Stimulated activated CD4-positive, alpha-beta T cell treated with anti-CD3 and anti-CD28 coated beads, TNF-alpha, amount 100 ng/mL, for 48 hours (primary cell): Measurements from ENCODE around the gene MIEF1.

Experiments used
- DNase-seq, 3 donors: peaks; one replicate each; pipeline ENCODE4 v3.0.0-alpha.2; 2020; ENCODE audit warnings: low read depth in 3 of 3

MIEF1 gene

DNA sequence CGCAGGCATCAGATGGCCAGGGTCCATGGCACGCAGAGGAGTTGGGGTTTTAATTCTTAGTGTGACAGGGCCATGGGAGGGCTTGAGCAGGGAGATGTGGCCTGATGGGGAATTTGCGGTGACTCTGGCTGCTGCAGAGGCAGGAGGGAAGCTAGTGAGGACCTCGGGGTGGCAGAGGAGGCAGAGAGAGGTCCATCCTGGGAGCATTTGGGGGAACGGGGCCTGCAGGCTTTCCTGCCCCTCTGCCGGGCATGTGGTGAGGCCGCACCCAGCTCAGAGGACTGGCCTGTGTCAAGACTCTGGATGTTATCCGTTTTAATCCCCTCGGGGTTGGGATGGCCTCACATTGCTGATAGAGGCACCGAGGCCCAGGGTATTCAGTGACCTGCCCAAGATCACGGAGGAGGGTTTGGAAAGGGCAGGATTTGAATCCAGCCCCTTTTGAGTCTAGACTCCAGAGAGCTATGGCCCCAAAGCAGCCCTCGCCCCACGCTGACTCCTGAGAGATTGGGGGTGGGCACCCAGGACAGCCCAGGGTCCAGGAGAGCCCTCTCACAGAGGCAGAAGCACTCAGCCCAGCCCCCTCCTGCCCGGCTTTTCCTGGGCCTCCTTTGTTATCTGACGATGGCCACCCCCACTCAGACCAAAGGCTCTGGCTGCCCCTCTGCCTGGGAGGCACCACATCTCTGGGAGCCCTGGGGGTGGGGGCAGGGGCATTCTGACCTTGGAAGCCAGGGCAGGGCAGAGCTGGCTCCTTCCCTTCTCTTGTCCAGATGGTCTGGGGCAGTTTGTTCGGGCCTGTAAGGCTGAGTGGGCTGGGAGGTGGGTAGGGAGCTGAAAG is 31.4 kb upstream of the MIEF1 start:
- DNase-seq = no peak

DNA sequence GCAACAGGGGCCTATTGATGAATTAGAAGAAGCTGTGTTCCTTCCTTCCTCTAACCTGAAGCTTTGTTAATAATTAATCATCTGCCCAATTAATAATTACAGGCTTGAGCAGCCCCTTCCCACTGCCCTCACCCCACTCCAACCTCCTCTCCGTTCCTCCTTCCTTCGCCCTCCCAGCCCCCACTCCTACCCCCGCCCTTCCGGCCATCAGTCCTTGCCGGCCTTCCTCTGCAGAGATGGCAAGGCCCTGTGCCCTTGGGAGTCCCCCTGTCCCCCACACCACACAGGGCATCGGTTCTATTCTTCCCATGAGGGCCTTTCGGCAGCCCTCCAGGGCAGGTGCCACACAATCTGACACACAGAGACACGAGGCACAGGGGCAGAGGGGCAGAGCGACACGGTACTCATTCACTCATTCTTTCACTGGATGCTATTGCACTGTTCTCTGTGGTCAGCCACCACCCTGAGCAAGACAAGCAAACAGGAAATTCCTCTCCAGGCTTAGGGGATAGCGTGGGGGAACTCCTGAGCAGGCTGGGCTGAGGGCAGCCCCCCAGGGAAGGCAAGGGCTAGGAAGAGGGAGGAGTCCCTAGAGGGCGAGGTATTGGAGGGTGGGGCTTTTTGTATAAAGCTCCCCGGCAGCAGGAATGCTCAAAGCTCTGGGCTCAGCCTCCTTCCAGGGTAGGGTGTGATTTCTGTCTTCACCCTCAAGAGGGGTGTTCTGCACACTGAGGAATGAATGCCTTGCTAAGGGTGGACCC is 30.5 kb upstream of the MIEF1 start:
- DNase-seq = no peak

DNA sequence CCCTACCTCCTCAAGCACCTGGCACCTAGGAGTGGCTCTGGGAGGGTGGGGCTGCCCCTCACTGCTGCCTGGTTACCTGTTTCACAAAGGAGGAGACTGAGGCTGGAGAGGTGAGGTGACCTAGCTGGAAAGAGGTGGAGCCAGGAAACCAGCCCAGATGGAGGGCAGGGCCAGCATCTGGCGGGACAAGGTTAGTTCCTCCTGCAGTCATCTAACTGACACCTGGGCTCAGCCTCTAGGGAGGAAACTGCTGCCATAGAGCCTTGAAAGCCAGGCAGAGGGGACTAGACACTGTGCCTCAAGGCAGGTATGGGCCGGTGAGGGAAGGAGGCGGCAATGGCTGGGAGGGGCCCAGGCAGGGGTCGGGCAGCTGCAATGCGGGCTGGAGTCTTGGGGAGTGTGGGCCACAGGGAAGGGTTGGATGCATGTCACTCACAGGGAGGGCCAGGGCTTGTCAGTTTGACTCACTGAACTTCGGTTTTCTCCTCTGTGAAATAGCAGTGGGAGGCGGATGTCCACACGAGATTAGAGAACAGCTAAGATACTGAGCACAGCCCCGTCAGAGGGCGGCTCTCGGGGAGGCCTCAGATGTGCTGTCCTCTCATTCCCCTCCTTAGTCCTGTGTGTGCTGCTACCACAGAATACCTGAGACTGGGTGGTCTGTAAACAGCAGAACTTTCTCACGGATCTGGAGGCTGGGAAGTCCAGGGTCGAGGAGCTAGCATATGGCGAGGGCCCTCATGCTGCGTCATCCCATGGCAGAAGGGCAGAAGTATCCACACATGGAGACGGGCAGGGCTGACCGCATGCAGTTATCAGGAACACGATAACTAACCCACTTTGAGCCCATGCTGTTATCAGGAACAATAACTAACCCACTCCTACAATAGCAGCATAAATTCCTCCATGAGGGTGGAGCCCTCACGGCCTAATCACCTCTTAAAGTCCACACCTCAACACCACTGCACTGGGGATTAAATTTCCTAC is 29.2 kb upstream of the MIEF1 start:
- no peak for DNase-seq

DNA sequence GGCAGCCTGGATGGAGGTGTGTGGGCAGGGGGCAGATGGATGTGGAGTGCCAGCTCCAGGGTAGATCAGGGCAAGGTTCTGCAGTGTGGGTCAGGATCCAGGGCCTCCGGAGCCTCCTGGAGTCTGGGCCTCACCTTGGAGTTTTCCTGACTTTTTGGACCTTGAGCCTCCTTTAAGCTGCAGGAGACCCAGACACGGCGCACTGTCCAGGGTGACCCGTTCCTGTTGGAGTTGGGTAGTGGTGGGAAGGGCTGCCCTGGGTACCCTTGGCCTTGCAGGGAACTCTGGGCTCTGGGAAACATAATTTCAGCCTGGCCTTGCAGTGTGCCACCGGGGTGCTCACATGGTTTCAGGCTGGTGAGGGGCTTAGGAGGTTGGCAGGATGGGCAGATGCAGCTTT is 28.2 kb upstream of the MIEF1 start:
- DNase-seq = no peak

DNA sequence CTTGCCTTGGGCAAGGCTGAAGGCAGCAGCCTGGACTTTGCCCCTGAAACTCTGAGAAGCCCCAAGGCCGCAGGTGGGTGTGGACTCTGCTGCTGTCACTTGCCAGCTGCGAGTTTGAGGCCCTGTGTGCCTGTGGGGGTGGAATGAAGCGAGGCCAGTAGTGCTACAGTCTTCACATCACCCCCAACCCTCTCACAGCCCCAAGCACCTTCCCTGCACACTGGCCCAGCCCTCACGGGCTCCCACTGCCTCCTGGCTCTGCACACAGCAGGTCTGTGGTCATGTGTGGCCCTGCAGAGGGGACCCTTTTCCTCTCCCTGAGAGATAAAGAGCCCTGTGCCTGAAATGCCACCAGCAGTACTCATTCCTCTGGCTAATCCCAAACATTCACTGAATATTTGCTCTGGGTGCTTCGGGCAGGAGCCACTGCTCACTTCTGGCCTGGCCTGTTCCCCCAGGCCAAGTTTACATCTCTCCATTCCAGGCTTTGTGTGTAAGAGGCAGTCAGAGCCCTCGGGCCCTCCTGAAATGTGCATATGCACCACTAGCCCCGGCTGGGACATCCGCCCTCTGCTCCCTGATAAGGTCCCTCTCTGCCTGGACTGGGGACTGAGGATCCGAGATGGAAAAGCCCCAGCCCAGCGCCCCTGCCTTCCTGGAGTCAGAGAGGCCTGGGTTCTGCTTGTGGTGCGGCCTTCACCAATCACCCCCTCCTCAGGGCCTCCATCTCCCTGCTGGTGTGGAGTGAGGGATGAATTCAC is 27.6 kb upstream of the MIEF1 start:
- no peak for DNase-seq

DNA sequence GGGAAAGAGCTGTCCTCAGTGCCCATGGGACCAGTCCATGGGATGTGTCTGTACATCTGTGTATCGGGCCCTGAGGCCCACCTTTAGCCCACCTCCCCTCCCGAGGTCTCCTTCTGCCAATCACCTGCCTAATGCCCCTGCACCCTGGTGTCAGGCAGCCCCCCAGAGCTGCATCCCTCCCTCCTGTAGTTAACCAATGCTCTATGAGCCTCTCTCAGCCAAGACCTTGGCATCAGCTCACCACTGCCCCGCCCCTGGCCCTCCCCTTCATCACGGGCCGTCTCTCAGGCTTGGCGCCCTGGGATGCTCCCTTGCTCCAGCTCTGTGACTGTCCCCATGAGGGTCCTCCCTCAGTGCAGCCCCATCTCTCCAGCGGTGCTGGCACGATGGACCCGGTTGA is 26.8 kb upstream of the MIEF1 start:
- DNase-seq = no peak

DNA sequence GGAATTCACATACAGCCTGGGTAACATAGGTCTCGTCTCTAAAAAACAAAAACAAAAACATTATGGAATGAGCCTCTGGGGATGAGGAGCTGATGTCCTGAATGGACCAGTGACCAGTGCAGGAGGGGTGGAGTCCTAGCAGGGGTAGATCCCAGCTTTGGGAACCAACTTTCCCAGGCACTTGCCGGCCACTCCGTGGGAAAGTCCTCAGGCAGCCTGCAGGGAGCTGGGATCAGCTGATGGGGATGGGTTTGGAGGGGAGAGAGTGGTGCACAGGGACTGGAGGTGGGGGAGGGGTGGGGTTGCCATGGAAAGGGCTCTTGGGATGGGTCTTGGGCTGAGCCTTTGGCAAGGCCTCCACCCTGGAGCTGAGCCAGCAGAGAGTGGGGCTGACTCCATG is 26.2 kb upstream of the MIEF1 start:
- no peak for DNase-seq

DNA sequence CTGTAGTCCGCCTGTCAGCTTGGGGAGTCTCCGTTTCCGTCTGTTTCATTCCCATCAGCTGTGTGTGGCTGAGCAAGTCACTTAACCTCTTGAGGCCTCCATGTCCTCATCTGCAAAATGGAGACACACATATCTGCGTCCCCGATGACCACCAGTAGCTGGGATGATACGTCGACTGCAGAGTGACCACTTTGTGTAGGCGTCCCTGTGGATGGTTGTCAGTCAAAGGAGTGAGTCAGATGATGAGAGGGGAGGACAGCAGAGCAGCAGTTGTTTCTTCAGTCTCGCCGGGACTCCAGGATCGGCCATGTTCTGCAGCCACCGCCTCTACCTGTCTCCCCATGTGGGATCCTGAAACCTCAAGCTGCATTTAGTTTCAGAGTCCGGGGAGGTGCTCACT is 25.4 kb upstream of the MIEF1 start:
- DNase-seq = no peak

DNA sequence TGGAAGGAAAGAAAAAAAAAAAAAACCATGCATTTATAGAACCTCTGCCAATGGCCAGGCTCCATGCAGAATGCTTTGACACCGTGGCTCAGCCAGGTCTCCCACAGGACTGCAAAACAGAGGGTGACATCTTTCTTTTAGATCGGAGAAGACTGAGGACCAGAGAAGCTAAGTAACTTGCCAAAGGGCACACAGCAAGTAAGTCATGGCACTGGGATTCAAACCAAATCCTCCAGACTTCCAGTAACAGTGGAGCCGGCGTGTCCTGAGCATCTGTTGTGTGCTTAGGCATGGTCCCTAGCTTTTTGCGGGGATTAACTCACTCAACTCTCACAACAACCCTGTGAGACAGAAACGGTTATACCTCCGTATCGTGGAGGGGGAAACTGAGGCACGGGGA is 24.5 kb upstream of the MIEF1 start:
- DNase-seq = no peak

DNA sequence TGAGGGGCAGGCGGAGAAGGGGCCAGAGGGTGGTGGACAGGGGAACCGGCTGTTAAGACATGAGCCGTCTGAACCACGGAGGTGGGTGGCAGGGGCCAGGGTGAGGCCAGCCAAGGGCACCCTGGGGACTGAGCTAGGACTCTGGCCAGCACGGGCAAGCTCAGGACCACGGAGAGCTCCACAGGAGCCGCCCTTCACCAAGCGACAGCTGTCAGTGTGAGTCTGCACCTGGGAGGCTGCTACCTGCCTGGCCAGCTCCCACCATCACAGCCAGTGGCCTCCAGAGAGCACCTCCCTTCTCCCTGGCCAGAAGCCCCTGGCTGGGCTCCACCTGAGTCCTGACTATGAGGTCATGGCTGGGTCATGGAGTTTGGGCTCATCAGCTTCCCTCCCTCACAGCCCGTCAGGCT is 23.6 kb upstream of the MIEF1 start:
- no peak for DNase-seq

DNA sequence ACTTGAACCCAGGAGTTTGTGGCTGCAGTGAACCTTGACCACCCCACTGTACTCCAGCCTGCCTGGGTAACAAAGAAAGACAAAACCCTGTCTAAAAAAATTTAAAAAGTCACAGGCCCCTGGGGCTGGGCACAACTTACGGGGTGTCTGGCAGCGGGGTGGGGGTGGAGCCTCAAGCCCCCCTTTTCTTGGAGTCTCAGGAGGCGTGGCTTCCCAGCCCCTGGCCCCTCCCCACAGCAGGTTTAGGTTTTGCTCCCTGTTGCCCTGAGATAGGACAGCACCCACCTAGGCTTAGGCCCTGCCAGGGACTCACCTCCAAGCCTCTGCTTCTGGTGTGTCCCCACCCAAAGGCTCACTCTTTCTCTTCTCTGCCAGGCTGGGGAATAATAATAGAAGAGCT is 22.8 kb upstream of the MIEF1 start:
- no peak for DNase-seq

DNA sequence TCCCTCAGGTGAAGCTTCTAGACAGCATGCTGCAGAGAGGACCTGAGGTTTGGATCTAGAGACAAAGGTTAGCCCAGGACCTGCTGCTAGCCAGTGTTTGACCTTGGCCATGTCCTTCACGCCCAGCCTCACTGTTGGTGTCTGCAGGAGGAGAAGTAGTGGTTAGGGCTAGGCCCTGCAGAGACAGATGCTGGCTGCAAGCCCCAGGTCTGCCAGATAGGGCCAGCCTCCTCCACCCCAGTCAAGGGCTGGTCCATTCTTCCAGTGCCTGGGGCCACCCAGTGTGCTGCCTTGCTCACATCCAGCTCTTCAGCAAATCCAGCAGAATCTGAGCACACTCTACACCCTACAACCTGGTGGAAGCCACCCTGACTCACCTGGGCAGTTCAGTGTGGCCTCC is 21.5 kb upstream of the MIEF1 start:
- DNase-seq = no peak

DNA sequence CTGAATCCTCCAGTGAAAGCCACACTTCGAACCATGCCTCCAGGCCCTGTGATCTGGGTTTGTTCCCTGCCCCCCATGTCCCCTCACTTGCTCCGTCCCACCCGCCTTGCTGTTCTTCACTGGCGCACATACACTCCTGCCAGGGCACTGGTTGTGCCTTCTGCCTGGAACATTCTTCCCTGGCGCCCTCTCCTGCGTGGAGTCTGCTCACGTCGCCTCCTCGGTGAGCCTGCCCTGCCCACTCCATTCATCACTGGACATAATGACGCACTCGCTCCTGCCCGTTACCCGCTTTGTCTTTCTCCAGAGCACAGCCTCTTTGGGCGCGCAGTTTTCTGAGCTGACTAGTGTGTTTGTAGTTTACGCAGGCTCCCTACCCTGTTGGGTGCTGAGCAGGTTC is 21.0 kb upstream of the MIEF1 start:
- DNase-seq = no peak

DNA sequence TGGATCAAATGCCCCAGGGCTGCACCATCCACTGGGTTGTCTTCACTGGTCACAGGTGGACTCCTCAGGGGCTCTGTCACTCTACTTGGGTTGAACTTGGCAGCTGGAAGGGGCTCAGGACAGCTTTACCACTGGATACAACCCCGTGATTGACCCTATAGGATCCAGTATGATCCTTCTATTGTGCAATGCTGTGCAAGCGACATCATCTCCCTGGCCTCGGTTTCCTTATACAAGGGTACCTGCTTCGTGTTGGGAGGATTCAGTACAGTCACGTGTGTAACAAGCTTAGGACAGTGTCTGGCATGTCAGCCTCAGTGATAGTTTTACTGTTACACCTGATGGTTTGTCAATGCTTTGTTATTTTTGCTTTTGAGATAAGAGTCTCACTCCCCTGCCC is 20.5 kb upstream of the MIEF1 start:
- DNase-seq = no peak

DNA sequence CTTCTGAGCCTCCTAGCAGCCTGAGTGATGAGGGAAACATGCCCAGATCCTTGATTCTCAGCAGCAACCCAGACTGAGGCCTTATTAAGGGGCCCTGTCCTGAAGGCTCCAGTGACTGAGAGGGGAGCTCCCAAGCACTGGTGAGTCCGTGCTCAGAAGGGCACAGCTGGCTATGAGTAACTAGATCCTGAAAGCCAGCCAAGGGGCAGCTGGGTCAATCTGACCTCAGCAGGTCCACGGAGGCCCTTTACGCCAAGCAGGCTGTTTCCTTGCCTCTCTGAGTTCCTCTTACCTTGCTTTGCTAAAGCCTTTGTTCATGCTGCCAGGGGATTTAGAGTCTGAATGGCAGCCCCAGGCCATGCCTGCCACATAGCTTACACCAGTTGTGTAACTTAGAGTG is 19.3 kb upstream of the MIEF1 start:
- DNase-seq = no peak

DNA sequence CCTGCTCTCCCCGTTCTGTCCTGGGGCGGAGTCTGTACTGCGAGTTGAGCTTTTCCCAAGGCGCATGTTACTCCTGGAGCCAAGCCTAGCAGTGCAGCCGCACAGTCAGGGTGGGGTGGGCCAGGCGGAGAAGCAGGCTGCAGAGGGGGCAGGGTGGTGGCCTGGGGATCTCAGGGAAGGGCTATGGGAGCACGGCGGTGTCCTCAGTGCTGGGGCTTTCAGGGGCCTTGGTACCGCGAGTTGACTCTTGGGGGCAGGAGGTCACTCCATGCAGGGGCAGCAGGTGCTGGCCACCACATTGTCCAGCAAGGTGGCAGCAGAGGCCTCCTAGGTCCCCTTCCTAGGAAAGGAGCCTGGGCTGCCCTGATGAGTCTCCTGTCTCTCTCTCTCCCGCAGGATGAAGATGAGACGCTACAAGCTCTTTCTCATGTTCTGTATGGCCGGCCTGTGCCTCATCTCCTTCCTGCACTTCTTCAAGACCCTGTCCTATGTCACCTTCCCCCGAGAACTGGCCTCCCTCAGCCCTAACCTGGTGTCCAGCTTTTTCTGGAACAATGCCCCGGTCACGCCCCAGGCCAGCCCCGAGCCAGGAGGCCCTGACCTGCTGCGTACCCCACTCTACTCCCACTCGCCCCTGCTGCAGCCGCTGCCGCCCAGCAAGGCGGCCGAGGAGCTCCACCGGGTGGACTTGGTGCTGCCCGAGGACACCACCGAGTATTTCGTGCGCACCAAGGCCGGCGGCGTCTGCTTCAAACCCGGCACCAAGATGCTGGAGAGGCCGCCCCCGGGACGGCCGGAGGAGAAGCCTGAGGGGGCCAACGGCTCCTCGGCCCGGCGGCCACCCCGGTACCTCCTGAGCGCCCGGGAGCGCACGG is 14.9 kb upstream of the MIEF1 start:
- DNase-seq = no peak

DNA sequence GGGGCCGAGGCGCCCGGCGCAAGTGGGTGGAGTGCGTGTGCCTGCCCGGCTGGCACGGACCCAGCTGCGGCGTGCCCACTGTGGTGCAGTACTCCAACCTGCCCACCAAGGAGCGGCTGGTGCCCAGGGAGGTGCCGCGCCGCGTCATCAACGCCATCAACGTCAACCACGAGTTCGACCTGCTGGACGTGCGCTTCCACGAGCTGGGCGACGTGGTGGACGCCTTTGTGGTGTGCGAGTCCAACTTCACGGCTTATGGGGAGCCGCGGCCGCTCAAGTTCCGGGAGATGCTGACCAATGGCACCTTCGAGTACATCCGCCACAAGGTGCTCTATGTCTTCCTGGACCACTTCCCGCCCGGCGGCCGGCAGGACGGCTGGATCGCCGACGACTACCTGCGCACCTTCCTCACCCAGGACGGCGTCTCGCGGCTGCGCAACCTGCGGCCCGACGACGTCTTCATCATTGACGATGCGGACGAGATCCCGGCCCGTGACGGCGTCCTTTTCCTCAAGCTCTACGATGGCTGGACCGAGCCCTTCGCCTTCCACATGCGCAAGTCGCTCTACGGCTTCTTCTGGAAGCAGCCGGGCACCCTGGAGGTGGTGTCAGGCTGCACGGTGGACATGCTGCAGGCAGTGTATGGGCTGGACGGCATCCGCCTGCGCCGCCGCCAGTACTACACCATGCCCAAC is 14.1 kb upstream of the MIEF1 start:
- DNase-seq = no peak

DNA sequence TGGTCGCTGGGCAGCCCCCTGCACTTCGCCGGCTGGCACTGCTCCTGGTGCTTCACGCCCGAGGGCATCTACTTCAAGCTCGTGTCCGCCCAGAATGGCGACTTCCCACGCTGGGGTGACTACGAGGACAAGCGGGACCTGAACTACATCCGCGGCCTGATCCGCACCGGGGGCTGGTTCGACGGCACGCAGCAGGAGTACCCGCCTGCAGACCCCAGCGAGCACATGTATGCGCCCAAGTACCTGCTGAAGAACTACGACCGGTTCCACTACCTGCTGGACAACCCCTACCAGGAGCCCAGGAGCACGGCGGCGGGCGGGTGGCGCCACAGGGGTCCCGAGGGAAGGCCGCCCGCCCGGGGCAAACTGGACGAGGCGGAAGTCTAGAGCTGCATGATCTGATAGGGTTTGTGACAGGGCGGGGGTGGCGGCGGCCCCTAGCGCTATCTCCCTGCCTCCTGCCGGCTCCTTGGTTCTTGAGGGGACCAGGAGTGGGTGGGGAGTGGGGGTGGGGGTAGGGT is 13.5 kb upstream of the MIEF1 start:
- no peak for DNase-seq
